GM18861 (cell line): ENCODE data around the gene PIGN.

Experiments used
- ATAC-seq: cut with Tn5 transposase; IDR thresholded peaks from one replicate; pipeline ENCODE4 v1.9.1; 2021; ENCODE audit not compliant: unreplicated experiment

The PIGN gene

GRCh38 chr18:62122330-62122729 is 64.5 kb downstream of the PIGN start:
- no peak for ATAC-seq

DNA sequence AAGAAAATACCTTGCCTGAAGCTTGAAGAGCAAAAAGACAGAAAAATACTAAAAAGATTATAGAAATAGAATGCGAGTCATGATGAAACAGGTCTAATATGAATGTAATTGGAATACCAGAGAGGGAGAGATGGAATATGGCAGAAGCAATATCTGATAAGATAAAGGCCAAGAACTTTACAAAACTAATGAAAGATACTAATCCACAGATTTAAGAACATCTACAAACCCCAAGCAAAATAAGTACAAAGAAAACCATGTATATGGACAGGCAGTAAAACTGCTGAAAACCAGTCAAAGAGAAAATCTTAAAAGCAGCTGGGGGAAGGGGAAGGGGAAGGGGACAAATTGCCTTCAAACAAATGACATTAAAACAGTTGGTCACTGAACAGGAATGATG is 67.0 kb downstream of the PIGN start:
- no peak for ATAC-seq

GRCh38 chr18:62118328-62118727 is 68.5 kb downstream of the PIGN start:
- no peak for ATAC-seq

GRCh38 chr18:62109676-62110075 is 77.2 kb downstream of the PIGN start:
- no peak for ATAC-seq

DNA sequence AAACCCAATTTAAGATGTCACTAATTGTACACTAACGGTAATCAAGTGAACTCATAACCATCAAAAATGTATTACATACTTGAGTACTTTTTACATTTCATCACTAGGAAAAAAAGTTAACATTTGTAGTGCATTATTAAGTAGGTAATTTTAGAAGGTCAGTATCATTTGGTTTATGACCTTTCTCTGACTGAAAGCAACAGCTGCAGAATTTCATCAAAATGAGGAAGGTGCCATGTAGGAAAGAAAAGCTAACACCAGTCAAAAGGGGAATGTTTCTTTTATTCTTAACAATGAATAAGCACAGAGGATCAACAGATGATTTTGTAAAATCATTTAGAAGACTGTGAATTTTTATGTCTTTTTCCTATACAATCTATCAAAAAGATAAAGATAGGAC is 79.0 kb downstream of the PIGN start:
- ATAC-seq, result no peak

DNA sequence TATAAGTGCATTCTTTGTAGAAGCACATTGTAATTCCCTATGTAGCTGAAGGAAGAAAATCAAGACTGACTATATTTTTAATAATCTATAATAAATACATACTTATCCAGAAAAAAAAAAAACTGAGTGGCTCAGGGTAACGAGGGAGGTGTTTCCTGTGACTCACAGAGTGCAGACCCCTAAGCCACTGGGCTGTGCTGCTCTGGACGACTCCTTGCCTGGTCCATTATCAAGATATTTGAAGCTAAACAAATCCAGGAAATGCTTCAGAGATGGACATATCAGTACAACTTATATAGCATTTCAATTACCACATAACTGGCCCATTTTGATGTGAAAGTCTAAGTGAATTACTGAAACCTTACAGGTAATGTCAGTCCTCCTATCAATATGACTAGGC is 80.6 kb downstream of the PIGN start:
- no peak for ATAC-seq

GRCh38 chr18:62105376-62105775 is 81.5 kb downstream of the PIGN start:
- ATAC-seq, result no peak

GRCh38 chr18:62102221-62102620 is 84.6 kb downstream of the PIGN start:
- ATAC-seq, result peak; percentile 56

- ATAC-seq, result no peak
Measured at GRCh38 chr18:62101321-62101721, 85.5 kb downstream of the PIGN start.

- ATAC-seq, result no peak
Measured at GRCh38 chr18:62098960-62099359, 87.9 kb downstream of the PIGN start.

DNA sequence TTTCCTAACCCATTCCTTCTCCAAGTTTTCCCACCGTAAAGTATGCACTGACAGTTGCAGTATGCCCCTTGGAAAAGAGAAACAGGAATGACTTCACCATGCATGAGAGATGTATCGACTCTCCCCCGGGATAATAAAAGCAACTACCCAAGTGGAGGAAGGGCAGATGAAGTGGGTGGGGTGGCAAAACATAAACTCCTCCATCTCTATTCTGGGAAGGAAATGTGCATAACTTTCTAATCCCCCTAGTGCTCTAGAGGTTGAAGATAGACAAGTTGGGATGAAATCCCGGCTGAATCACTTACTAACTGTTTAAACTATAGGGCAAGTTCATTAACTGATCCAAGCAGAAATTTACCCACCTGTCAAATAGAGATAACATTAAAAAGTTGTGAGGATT is 89.2 kb downstream of the PIGN start:
- ATAC-seq, result no peak

DNA sequence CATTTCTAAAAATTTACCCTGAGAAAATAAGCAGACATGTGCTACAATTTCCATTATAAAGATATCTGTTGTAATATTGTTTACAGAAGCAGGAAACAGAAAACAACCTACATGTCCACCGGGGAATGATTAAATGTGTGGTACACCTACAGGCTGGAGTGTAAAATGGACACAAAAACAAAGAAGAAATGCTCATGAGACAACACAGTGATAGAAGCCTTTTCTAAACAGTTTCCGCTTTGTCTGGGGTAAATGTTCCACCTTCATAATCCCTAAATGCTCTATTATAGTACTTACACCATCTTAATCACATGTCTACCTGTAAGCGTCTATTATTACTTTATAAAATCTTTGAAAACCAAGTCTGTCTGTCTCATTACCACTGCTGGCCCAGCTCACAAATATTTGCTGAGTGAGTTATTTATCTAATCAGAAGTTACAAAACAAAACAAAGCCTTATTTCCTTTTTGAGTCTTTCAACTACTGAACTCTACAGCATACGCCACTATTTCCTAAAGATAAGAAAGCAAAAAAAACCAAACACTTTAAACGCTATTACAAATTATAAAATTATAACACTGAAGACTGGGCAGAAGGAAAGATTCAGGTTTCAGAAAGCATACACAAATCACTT is 95.3 kb downstream of the PIGN start:
- no peak for ATAC-seq

DNA sequence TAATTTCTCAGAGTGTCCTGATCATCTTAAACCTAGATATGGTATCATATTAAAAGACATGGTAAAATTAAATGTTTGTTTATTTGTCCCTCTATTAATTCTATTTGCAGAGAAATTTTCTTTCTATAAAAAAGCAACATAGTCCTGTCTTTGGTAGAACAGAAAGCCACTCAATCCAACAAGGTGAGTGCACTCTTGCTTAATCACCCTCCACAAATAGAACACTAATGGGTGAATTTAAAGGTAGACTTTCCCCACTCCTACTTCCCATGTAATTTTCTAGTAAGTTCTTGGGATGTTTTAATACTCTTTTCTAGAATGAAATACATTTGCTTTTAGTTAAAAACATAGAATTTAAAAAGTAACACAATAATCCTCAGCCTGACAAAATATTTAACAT is 97.7 kb downstream of the PIGN start:
- ATAC-seq, result no peak

GRCh38 chr18:62088156-62088555 is 98.7 kb downstream of the PIGN start:
- ATAC-seq, result no peak

DNA sequence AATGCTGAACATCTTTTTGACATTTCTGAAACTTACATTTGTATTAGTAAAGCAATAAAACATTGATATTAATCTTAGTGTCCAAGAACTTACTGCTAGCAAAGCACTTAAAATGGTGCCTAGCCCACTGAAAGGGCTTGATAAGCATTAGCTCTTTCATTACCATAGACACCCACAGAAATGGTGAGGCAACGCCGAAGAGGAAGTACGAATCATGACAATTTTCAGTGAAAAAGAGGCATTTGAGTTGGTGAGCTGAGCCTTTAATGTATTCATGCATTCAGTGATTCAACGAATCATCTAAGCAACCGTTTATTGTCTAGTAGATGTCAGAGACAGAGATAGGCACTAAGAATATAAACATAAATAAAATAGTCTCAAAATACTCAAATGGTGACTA is 101.1 kb downstream of the PIGN start:
- ATAC-seq, result no peak

- ATAC-seq, result no peak
Measured at GRCh38 chr18:62081761-62082294, 105.0 kb downstream of the PIGN start.

DNA sequence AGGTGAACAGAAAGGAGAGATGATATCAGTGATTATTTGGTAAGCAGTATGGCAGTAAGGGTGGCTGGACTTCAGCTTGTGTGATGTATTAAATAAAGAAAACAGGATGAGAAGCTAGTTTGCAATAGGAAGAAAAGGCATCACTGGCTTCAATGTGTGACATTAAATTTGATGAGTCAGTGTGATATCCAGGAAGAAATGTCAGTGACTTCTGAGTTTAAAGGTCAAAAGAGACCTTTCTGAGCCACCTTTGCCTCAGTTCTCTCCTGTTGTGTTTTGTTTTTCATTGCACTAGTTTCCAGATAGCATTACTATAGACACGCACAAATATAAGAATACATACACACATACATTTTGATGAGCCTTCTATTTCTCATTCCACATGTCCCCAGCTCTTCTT is 105.6 kb downstream of the PIGN start:
- ATAC-seq, result no peak

DNA sequence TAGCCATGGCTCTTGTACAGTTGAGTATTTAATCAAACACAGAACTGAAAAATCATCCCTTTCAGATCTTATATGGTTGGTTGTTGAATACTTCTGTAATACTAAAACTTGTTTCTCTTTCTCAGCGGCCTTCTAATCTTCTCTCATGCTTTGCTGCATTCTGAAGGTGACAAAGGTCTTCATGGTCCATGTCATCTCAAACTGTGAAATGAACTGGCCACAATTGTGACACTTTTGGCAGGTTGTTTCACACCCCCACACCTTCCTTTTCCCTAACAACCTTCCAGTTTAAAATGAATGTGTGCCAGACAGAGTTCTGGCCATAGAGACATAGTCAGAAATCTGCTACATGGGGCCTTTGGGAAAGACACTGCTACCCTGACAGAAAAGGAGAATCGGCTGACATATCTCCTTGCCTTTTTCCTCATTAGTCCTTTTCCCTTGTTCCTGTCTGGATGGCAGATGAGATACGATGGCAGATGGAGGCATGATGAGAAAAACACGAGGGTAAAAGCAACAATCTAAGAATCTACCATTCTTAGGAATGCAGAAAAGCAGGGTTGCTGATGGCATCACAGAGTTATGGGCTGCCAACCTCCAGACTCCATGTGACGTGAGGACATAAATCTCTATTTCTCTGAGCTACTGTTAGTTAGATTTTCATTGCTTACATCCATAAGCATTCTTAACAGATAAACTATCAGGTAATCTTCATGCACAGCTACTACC is 106.5 kb downstream of the PIGN start:
- ATAC-seq, result no peak

- no peak for ATAC-seq
Measured at GRCh38 chr18:62073461-62074281, 113.2 kb downstream of the PIGN start.

DNA sequence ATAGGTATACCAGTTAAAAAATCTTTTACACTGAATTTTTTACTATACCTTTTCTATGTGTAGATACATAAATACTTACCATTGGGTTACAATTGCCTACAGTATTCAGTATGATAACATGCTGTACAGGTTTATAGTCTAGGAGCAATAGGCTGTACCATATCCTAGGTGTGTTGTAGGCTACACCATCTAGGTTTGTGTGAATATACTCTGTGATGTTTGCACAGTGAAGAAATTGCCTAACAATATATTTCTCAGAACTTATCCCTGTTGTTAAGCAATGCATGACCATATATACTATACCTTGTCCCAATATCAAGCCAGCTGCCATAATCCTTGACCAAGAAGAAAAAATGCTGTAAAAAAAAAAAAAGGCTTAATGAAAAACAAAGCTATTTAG is 114.5 kb downstream of the PIGN start:
- ATAC-seq, result no peak

GRCh38 chr18:62071071-62071470 is 115.8 kb downstream of the PIGN start:
- no peak for ATAC-seq

GRCh38 chr18:62070302-62070701 is 116.6 kb downstream of the PIGN start:
- ATAC-seq, result no peak
